ENCODE data around the gene CD70. TPM values are rescaled to one million over a fixed set of nuclear protein-coding genes. Genes with fewer than 3 reads are reported as not detected.
"Not testable (repeated sequence)": the region's sequence is repeated elsewhere in the genome, so short reads cannot be mapped to it uniquely, and the experiment has no call there.

CD70 gene
- total and polyA plus RNA-seq, 2 donors (not counting 1 experiment from before 2014, with no cell fraction given): 23.9 to 49.1 TPM

DNA sequence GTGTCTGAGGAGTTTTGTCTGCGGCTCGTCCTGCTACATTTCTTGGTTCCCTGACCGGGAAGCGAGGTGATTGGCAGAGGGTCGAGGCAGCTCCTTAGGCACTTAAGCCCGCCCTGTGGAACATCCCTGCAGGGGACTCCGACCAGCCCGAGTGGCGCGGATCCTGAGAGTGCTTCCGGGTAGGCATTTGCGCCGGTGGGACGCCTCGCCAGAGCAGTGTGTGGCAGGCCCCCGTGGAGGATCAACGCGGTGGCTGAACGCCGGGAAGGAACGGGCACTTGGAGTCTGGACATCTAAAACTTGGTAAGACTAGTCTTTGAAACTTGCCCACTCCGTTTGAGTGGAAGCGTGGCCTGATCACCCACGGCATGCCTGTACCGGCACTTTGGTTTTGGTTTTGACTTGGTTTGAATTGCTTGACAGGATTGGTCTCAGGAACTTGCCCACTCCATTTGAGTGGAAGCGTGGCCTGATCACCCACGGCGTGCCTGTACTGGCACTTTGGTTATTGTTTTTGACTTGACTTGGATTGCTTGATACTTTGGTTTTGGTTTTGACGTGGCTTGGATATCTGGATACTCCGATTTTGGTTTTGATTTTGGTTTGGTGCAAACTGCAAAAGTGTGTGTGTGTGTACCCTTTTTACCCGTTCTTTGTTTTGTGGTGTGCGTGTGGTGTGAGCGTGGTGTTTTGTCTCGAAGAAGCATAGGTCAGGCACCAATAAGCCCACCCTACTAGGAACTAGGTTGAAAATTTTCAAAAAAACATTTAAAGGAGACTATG is 6.7 kb upstream of the CD70 start:
- H3K79me2 ChIP-seq (ENCODE audit: control insufficient read depth, insufficient read depth, low read length); H4K20me1 ChIP-seq (ENCODE audit: control insufficient read depth, insufficient read depth, low read length, poor library complexity, severe bottlenecking); H3K4me2 ChIP-seq (replicated peaks; ENCODE audit: low read depth, low read length, poor library complexity, severe bottlenecking); H3K9me3 Mint-ChIP-seq (ENCODE audit: insufficient read depth); H3K9ac ChIP-seq (ENCODE audit: low read length); POLR2A ChIA-PET; H3K9me3 ChIP-seq (ENCODE audit: control extremely low read depth in 1 of 3, control insufficient read depth in 2 of 3, insufficient read depth in 1 of 3, low read length in 2 of 3); H3K36me3 ChIP-seq (replicated peaks in 1 of 2; ENCODE audit: control extremely low read depth in 1 of 2, control insufficient read depth in 1 of 2, extremely low read depth in 1 of 2, insufficient read depth in 2 of 2, low read length in 1 of 2); H3K4me3 ChIP-seq (ENCODE audit: control extremely low read depth in 1 of 5, extremely low read depth in 1 of 5, insufficient read depth in 1 of 5, low read depth in 2 of 5, low read length in 4 of 5); DNase-seq; H3K27ac Mint-ChIP-seq; CTCF ChIA-PET; ATAC-seq (ENCODE audit: low read depth); H2AFZ ChIP-seq (ENCODE audit: insufficient read depth, low read depth, low read length, poor library complexity, severe bottlenecking); H3K4me3 Mint-ChIP-seq; intact Hi-C loops (cut with micrococcal nuclease); H3K27ac ChIP-seq (ENCODE audit: low read length in 2 of 2): not testable (repeated sequence)
- 94% methylated on average over 29 of the region's 34 CpGs for WGBS (ENCODE audit: insufficient coverage)
- Mint-ChIP-seq H3K4me1 (peaks cover 36% of the 10 kb centered on the region), H3K27me3 (peaks cover 14% of the 10 kb centered on the region)
- Histone ChIP-seq H3K27me3 (replicated peaks in 1 of 4; ENCODE audit: control extremely low read depth in 1 of 4, control insufficient read depth in 3 of 4, insufficient read depth in 4 of 4, low read length in 3 of 4) (peaks cover 0 to 17% (median 3%) of the 10 kb centered on the region in 4 experiments), H3K4me1 (ENCODE audit: control insufficient read depth in 2 of 2, insufficient read depth in 2 of 2, low read length in 2 of 2) (peaks cover 0 to 23% of the 10 kb centered on the region in 2 donors)

DNA sequence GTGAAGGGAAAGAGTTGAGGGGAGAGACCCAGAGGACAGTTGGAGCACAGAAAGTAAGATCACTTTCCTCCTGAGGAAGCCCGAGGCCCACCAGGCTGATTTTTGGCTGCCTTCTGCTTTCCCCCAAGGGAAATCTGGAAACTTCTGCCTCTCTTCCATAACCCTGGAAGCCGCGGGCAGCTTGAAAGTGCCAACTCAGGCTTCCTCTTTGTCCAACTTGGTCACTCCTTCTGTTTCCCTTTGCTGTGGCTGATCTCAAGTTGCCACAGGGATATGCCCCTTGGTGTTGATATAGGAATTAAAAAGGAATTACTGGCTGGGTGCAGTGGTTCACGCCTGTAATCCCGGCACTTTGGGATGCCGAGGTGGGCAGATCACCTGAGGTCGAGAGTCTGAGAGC is 5.7 kb upstream of the CD70 start:
- CTCF ChIA-PET: no interaction called here
- peaks cover 14% of the 10 kb centered on the region for H3K27me3 Mint-ChIP-seq
- POLR2A ChIA-PET: no interaction called here
- H3K9me3 Mint-ChIP-seq (ENCODE audit: insufficient read depth): no peaks in the 10 kb centered on the region
- no peak overlapping the region for H3K27ac Mint-ChIP-seq
- TF ChIP-seq, protein P1, sequence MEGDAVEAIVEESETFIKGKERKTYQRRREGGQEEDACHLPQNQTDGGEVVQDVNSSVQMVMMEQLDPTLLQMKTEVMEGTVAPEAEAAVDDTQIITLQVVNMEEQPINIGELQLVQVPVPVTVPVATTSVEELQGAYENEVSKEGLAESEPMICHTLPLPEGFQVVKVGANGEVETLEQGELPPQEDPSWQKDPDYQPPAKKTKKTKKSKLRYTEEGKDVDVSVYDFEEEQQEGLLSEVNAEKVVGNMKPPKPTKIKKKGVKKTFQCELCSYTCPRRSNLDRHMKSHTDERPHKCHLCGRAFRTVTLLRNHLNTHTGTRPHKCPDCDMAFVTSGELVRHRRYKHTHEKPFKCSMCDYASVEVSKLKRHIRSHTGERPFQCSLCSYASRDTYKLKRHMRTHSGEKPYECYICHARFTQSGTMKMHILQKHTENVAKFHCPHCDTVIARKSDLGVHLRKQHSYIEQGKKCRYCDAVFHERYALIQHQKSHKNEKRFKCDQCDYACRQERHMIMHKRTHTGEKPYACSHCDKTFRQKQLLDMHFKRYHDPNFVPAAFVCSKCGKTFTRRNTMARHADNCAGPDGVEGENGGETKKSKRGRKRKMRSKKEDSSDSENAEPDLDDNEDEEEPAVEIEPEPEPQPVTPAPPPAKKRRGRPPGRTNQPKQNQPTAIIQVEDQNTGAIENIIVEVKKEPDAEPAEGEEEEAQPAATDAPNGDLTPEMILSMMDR (IDR thresholded peaks at IDR 0.05): no peak
- no peak for TF ChIP-seq EZH2 (IDR thresholded peaks at IDR 0.05; ENCODE audit: borderline replicate concordance, insufficient read depth, low read depth, low read length, poor library complexity, severe bottlenecking)
- H3K9ac ChIP-seq (ENCODE audit: low read length): no peak overlapping the region
- H3K27me3 ChIP-seq (replicated peaks in 1 of 4; ENCODE audit: control extremely low read depth in 1 of 4, control insufficient read depth in 3 of 4, insufficient read depth in 4 of 4, low read length in 3 of 4): peaks cover 0 to 24% (median 7%) of the 10 kb centered on the region in 4 experiments
- peaks cover 0 to 3% (median 0%) of the 10 kb centered on the region in 3 donors for H3K9me3 ChIP-seq (ENCODE audit: control extremely low read depth in 1 of 3, control insufficient read depth in 2 of 3, insufficient read depth in 1 of 3, low read length in 2 of 3)
- no peak overlapping the region for H3K27ac ChIP-seq (ENCODE audit: low read length in 2 of 2)
- H4K20me1 ChIP-seq (ENCODE audit: control insufficient read depth, insufficient read depth, low read length, poor library complexity, severe bottlenecking): no peaks in the 10 kb centered on the region
- H3K4me2 ChIP-seq (replicated peaks; ENCODE audit: low read depth, low read length, poor library complexity, severe bottlenecking): no peak overlapping the region
- no peaks in the 10 kb centered on the region for H3K79me2 ChIP-seq (ENCODE audit: control insufficient read depth, insufficient read depth, low read length)
- no peaks in the 10 kb centered on the region for H3K36me3 ChIP-seq (replicated peaks in 1 of 2; ENCODE audit: control extremely low read depth in 1 of 2, control insufficient read depth in 1 of 2, extremely low read depth in 1 of 2, insufficient read depth in 2 of 2, low read length in 1 of 2)
- ATAC-seq (ENCODE audit: low read depth): no peak
- no peak overlapping the region for H3K4me3 Mint-ChIP-seq
- peaks cover 31% of the 10 kb centered on the region for H3K4me1 Mint-ChIP-seq
- H3K4me3 ChIP-seq (ENCODE audit: control extremely low read depth in 1 of 5, extremely low read depth in 1 of 5, insufficient read depth in 1 of 5, low read depth in 2 of 5, low read length in 4 of 5): no peak overlapping the region
- H3K4me1 ChIP-seq (ENCODE audit: control insufficient read depth in 2 of 2, insufficient read depth in 2 of 2, low read length in 2 of 2): peaks cover 5 to 20% of the 10 kb centered on the region in 2 donors
- intact Hi-C loops (cut with micrococcal nuclease): no loop called here
- no peak for DNase-seq
- no peak overlapping the region for H2AFZ ChIP-seq (ENCODE audit: insufficient read depth, low read depth, low read length, poor library complexity, severe bottlenecking)
- WGBS (ENCODE audit: insufficient coverage): 60% methylated on average over 6 of the region's 7 CpGs
